Smooth muscle cell (in vitro differentiated cells): ENCODE data around the gene IL6ST. TPM values are rescaled to one million over a fixed set of nuclear protein-coding genes. Genes with fewer than 3 reads are reported as not detected.

Source experiments
- DNase-seq: peaks from one replicate; lab custom pipeline; 2025; ENCODE audit not compliant: unreplicated experiment; lab: John Stamatoyannopoulos, UW
- H2AFZ ChIP-seq: fragments of 200-600 bp; sonication (generic); 2 replicates; pipeline ENCODE4 v1.6.0; 2016; ENCODE audit warnings: antibody characterized with exemption, low read depth, mild to moderate bottlenecking
- H3F3A ChIP-seq: fragments of 200-600 bp; sonication (generic); 2 replicates; pipeline ENCODE4 v1.6.0; 2017; ENCODE audit warnings: antibody characterized with exemption, low read depth
- H3K27ac ChIP-seq: fragments of 200-600 bp; sonication (generic); 2 replicates; pipeline ENCODE4 v1.5.1; 2016; ENCODE audit warnings: low read depth, mild to moderate bottlenecking
- H3K27me3 ChIP-seq: fragments of 200-600 bp; sonication (generic); 2 replicates; pipeline ENCODE4 v1.6.1; 2016; ENCODE audit warnings: low read depth, mild to moderate bottlenecking
- H3K36me3 ChIP-seq: fragments of 200-600 bp; sonication (generic); 2 replicates; pipeline ENCODE4 v1.5.1; 2016; ENCODE audit warnings: low read depth
- H3K4me1 ChIP-seq: fragments of 200-600 bp; sonication (generic); 2 replicates; pipeline ENCODE4 v1.5.1; 2016; ENCODE audit warnings: low read depth
- H3K4me2 ChIP-seq: fragments of 200-600 bp; sonication (generic); 2 replicates; pipeline ENCODE4 v1.6.0; 2016; ENCODE audit warnings: mild to moderate bottlenecking
- H3K4me3 ChIP-seq: fragments of 200-600 bp; sonication (generic); 2 replicates; pipeline ENCODE4 v1.5.1; 2016; ENCODE audit warnings: mild to moderate bottlenecking
- H3K79me2 ChIP-seq: fragments of 200-600 bp; sonication (generic); 2 replicates; pipeline ENCODE4 v1.6.0; 2016; ENCODE audit warnings: low read depth, mild to moderate bottlenecking
- H3K9ac ChIP-seq: fragments of 200-600 bp; sonication (generic); 2 replicates; pipeline ENCODE4 v1.6.0; 2016; ENCODE audit warnings: low read depth
- H3K9me3 ChIP-seq: fragments of 200-600 bp; sonication (generic); replicated peaks from 2 replicates; pipeline ENCODE4 v1.5.1; 2016; ENCODE audit warnings: low read depth
- H4K20me1 ChIP-seq: fragments of 200-600 bp; sonication (generic); 2 replicates; pipeline ENCODE4 v1.6.0; 2016; ENCODE audit warnings: low read depth
- CTCF ChIP-seq: fragments of 200-600 bp; sonication (generic); IDR thresholded peaks from 2 replicates; pipeline ENCODE4 v1.5.1; 2017; ENCODE audit warnings: borderline replicate concordance, mild to moderate bottlenecking, antibody characterized with exemption; ENCODE audit not compliant: insufficient read depth, poor library complexity, severe bottlenecking
- WGBS: methylation state at CpG from one replicate; pipeline ENCODE4 v1.1.7; 2016; ENCODE audit warnings: low lambda C conversion rate; 5-methylcytosine and 5-hydroxymethylcytosine counted together
- polyA plus RNA-seq: library from polyadenylated mRNA; unstranded; fragments of >200 nt; fragmentation: Nextera tagmentation; extraction: Ambion mirVana; gene quantifications from 2 replicates; pipeline ENCODE4 v1.2.1, GENCODE V29; 2016
- total RNA-seq: library from RNA; depleted of rRNA; stranded (reverse); fragments of >200 nt; gene quantifications from 2 replicates; pipeline ENCODE4 v1.2.3, GENCODE V29; 2014

The IL6ST gene
- total and polyA plus RNA-seq, 2 experiments from 2014 or later, result 555 to 1,401 TPM

GRCh38 chr5:55917402-55918086 is 77.2 kb downstream of the IL6ST start:
- H2AFZ ChIP-seq, result no peak overlapping the region
- no peaks in the 10 kb centered on the region for H4K20me1 ChIP-seq
- no peaks in the 10 kb centered on the region for H3K79me2 ChIP-seq
- no peaks in the 10 kb centered on the region for H3K36me3 ChIP-seq
- H3K9me3 ChIP-seq, result no peaks in the 10 kb centered on the region
- no peak overlapping the region for H3K4me3 ChIP-seq
- no peak overlapping the region for H3K27ac ChIP-seq
- no peaks in the 10 kb centered on the region for H3K27me3 ChIP-seq
- TF ChIP-seq CTCF, result no peak
- H3K9ac ChIP-seq, result no peak overlapping the region
- no peak for DNase-seq
- 76% methylated on average over 5 of the region's 5 CpGs for WGBS
- H3K4me2 ChIP-seq, result no peak overlapping the region
- H3F3A ChIP-seq, result no peaks in the 10 kb centered on the region
- H3K4me1 ChIP-seq, result no peaks in the 10 kb centered on the region

- Histone ChIP-seq H3K4me1 (no peaks in the 10 kb centered on the region), H4K20me1 (no peaks in the 10 kb centered on the region), H2AFZ (no peak overlapping the region), H3K36me3 (no peaks in the 10 kb centered on the region), H3K4me2 (no peak overlapping the region), H3K9me3 (no peaks in the 10 kb centered on the region), H3K9ac (no peak overlapping the region), H3K79me2 (no peaks in the 10 kb centered on the region), H3F3A (no peaks in the 10 kb centered on the region), H3K27me3 (no peaks in the 10 kb centered on the region), H3K27ac (no peak overlapping the region), H3K4me3 (no peak overlapping the region)
- DNase-seq, result no peak
- no peak for TF ChIP-seq CTCF
- 87% methylated on average over 10 of the region's 10 CpGs for WGBS
Observed at GRCh38 chr5:55916986-55917385, 77.8 kb downstream of the IL6ST start.

GRCh38 chr5:55915783-55916182 is 79.0 kb downstream of the IL6ST start:
- H3K27me3 ChIP-seq, result no peaks in the 10 kb centered on the region
- WGBS, result 55% methylated on average over 3 of the region's 3 CpGs
- H3K9me3 ChIP-seq, result no peaks in the 10 kb centered on the region
- no peaks in the 10 kb centered on the region for H4K20me1 ChIP-seq
- no peak overlapping the region for H3K27ac ChIP-seq
- H3K4me2 ChIP-seq, result no peak overlapping the region
- TF ChIP-seq CTCF, result no peak
- no peaks in the 10 kb centered on the region for H3F3A ChIP-seq
- no peaks in the 10 kb centered on the region for H3K36me3 ChIP-seq
- no peak for DNase-seq
- H2AFZ ChIP-seq, result no peak overlapping the region
- no peak overlapping the region for H3K9ac ChIP-seq
- H3K4me1 ChIP-seq, result no peaks in the 10 kb centered on the region
- no peaks in the 10 kb centered on the region for H3K79me2 ChIP-seq
- no peak overlapping the region for H3K4me3 ChIP-seq

GRCh38 chr5:55914971-55915370 is 79.8 kb downstream of the IL6ST start:
- Histone ChIP-seq H3K79me2 (no peaks in the 10 kb centered on the region), H2AFZ (no peak overlapping the region), H3K27ac (no peak overlapping the region), H3K9ac (no peak overlapping the region), H3K4me1 (no peaks in the 10 kb centered on the region), H3K9me3 (no peaks in the 10 kb centered on the region), H3K4me2 (no peak overlapping the region), H3K27me3 (no peaks in the 10 kb centered on the region), H3K4me3 (no peak overlapping the region), H3K36me3 (no peaks in the 10 kb centered on the region), H3F3A (no peaks in the 10 kb centered on the region), H4K20me1 (no peaks in the 10 kb centered on the region)
- DNase-seq, result no peak
- WGBS, result 98% methylated on average over 2 of the region's 2 CpGs
- TF ChIP-seq CTCF, result no peak
